ENCODE measurements around the gene IDH3G. TPM values are rescaled to one million over a fixed set of nuclear protein-coding genes. Genes with fewer than 3 reads are reported as not detected.

IDH3G gene
- total and polyA plus RNA-seq, 7 donors, result 54.2 to 89.5 (median 67.0) TPM

GRCh38 chrX:153763298-153763932 lies 30.8 kb downstream of the IDH3G start:
- DNase-seq, result peak; percentile 61
- H3K36me3 ChIP-seq, result no peaks in the 10 kb centered on the region
- no peak overlapping the region for H3K27ac ChIP-seq
- H3K9me3 ChIP-seq, result no peaks in the 10 kb centered on the region
- 72 to 84% methylated on average over 18 of the region's 18 CpGs for WGBS, 2 donors
- peaks cover 0 to 34% (median 16%) of the 10 kb centered on the region in 4 donors for H3K4me1 ChIP-seq
- intact Hi-C loops (cut with DNase I), result no loop called here
- TF ChIP-seq POLR2A (IDR thresholded peaks at IDR 0.05) (no peak), CTCF (IDR thresholded peaks at IDR 0.05) (no peak), EP300 (IDR thresholded peaks at IDR 0.05) (no peak), POLR2AphosphoS5 (IDR thresholded peaks at IDR 0.05) (no peak)
- H3K4me3 ChIP-seq, result no peak overlapping the region
- H3K27me3 ChIP-seq, result no peaks in the 10 kb centered on the region

GRCh38 chrX:153762626-153763173 lies 31.5 kb downstream of the IDH3G start:
- DNase-seq, result no peak
- Histone ChIP-seq H3K4me3 (no peak overlapping the region), H3K9me3 (no peaks in the 10 kb centered on the region), H3K27me3 (no peaks in the 10 kb centered on the region), H3K4me1 (peaks cover 0 to 34% (median 16%) of the 10 kb centered on the region in 4 donors), H3K27ac (no peak overlapping the region), H3K36me3 (no peaks in the 10 kb centered on the region)
- WGBS, 2 donors, result 89 to 91% methylated on average over 14 of the region's 14 CpGs
- intact Hi-C loops (cut with DNase I), result no loop called here
- TF ChIP-seq EP300 (IDR thresholded peaks at IDR 0.05), result no peak
- no peak for TF ChIP-seq POLR2AphosphoS5 (IDR thresholded peaks at IDR 0.05)
- no peak for TF ChIP-seq POLR2A (IDR thresholded peaks at IDR 0.05)
- no peak for TF ChIP-seq CTCF (IDR thresholded peaks at IDR 0.05)

GRCh38 chrX:153761863-153762262 lies 32.3 kb downstream of the IDH3G start:
- TF ChIP-seq CTCF (IDR thresholded peaks at IDR 0.05), result no peak
- TF ChIP-seq POLR2A (IDR thresholded peaks at IDR 0.05), result no peak
- TF ChIP-seq POLR2AphosphoS5 (IDR thresholded peaks at IDR 0.05), result no peak
- no peak for TF ChIP-seq EP300 (IDR thresholded peaks at IDR 0.05)

GRCh38 chrX:153755136-153755535 lies 39.0 kb downstream of the IDH3G start:
- TF ChIP-seq POLR2A (IDR thresholded peaks at IDR 0.05) (no peak), POLR2AphosphoS5 (IDR thresholded peaks at IDR 0.05) (no peak), CTCF (IDR thresholded peaks at IDR 0.05) (no peak), EP300 (IDR thresholded peaks at IDR 0.05) (no peak)
- Histone ChIP-seq H3K27me3 (no peaks in the 10 kb centered on the region), H3K27ac (no peak overlapping the region), H3K4me1 (no peaks in the 10 kb centered on the region), H3K4me3 (no peak overlapping the region), H3K36me3 (no peaks in the 10 kb centered on the region), H3K9me3 (no peaks in the 10 kb centered on the region)
- no peak for DNase-seq
- intact Hi-C loops (cut with DNase I), result no loop called here
- WGBS, 2 donors, result 79 to 86% methylated on average over 1 of the region's 1 CpG

More at GRCh38 chrX:153761863-153762262, 32.3 kb downstream of the IDH3G start:
- Histone ChIP-seq H3K4me3 (no peak overlapping the region), H3K36me3 (no peaks in the 10 kb centered on the region), H3K9me3 (no peaks in the 10 kb centered on the region), H3K27ac (no peak overlapping the region), H3K4me1 (peaks cover 0 to 26% (median 9%) of the 10 kb centered on the region in 4 donors), H3K27me3 (no peaks in the 10 kb centered on the region)
- intact Hi-C loops (cut with DNase I), result no loop called here
- DNase-seq, result peak; percentile 57
- WGBS, 2 donors, result 85 to 92% methylated on average over 15 of the region's 15 CpGs
